Nephron progenitor cell (in vitro differentiated cells): ENCODE data around the gene DNAJB6.

Source experiments
- DNase-seq: peaks from one replicate; pipeline ENCODE4 v3.0.0; 2021
- H3K27ac Mint-ChIP-seq: 2 replicates; pipeline ENCODE4 v1.8.0; 2021; ENCODE audit warnings: mild to moderate bottlenecking, moderate library complexity, mixed read lengths
- H3K27me3 Mint-ChIP-seq: 2 replicates; pipeline ENCODE4 v1.8.0; 2021; ENCODE audit warnings: mild to moderate bottlenecking, low read depth, mixed read lengths; ENCODE audit not compliant: poor library complexity
- H3K36me3 Mint-ChIP-seq: 2 replicates; pipeline ENCODE4 v1.8.0; 2021; ENCODE audit warnings: low read depth, mixed read lengths
- H3K4me1 Mint-ChIP-seq: 2 replicates; pipeline ENCODE4 v1.8.0; 2021; ENCODE audit warnings: mixed read lengths
- H3K4me3 Mint-ChIP-seq: 2 replicates; pipeline ENCODE4 v1.8.0; 2021; ENCODE audit warnings: mild to moderate bottlenecking, moderate library complexity, mixed read lengths
- H3K9me3 Mint-ChIP-seq: 2 replicates; pipeline ENCODE4 v1.8.0; 2021; ENCODE audit warnings: mild to moderate bottlenecking, moderate library complexity, mixed read lengths
- TF ChIP-seq, protein P1 (sequence below): fragments of 200-600 bp; sonication (generic); IDR thresholded peaks from 2 replicates; pipeline ENCODE4 v1.5.0; 2021; ENCODE audit warnings: antibody characterized with exemption

The DNAJB6 gene

GRCh38 chr7:157386979-157387800 lies 50.4 kb downstream of the DNAJB6 start:
- H3K27me3 Mint-ChIP-seq: no peaks in the 10 kb centered on the region
- TF ChIP-seq, protein P1, sequence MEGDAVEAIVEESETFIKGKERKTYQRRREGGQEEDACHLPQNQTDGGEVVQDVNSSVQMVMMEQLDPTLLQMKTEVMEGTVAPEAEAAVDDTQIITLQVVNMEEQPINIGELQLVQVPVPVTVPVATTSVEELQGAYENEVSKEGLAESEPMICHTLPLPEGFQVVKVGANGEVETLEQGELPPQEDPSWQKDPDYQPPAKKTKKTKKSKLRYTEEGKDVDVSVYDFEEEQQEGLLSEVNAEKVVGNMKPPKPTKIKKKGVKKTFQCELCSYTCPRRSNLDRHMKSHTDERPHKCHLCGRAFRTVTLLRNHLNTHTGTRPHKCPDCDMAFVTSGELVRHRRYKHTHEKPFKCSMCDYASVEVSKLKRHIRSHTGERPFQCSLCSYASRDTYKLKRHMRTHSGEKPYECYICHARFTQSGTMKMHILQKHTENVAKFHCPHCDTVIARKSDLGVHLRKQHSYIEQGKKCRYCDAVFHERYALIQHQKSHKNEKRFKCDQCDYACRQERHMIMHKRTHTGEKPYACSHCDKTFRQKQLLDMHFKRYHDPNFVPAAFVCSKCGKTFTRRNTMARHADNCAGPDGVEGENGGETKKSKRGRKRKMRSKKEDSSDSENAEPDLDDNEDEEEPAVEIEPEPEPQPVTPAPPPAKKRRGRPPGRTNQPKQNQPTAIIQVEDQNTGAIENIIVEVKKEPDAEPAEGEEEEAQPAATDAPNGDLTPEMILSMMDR: peak; percentile 84
- peaks cover 10% of the 10 kb centered on the region for H3K4me1 Mint-ChIP-seq
- DNase-seq: peak; percentile 80
- H3K27ac Mint-ChIP-seq: no peak overlapping the region
- H3K36me3 Mint-ChIP-seq: peaks cover 70% of the 10 kb centered on the region
- no peak overlapping the region for H3K4me3 Mint-ChIP-seq
- H3K9me3 Mint-ChIP-seq: no peaks in the 10 kb centered on the region

GRCh38 chr7:157388301-157388700 lies 51.5 kb downstream of the DNAJB6 start:
- no peak overlapping the region for H3K4me3 Mint-ChIP-seq
- H3K27ac Mint-ChIP-seq: no peak overlapping the region
- H3K9me3 Mint-ChIP-seq: no peaks in the 10 kb centered on the region
- H3K36me3 Mint-ChIP-seq: peaks cover 64% of the 10 kb centered on the region
- H3K27me3 Mint-ChIP-seq: no peaks in the 10 kb centered on the region
- no peak for DNase-seq
- TF ChIP-seq, protein P1: no peak
- H3K4me1 Mint-ChIP-seq: peaks cover 10% of the 10 kb centered on the region

DNA sequence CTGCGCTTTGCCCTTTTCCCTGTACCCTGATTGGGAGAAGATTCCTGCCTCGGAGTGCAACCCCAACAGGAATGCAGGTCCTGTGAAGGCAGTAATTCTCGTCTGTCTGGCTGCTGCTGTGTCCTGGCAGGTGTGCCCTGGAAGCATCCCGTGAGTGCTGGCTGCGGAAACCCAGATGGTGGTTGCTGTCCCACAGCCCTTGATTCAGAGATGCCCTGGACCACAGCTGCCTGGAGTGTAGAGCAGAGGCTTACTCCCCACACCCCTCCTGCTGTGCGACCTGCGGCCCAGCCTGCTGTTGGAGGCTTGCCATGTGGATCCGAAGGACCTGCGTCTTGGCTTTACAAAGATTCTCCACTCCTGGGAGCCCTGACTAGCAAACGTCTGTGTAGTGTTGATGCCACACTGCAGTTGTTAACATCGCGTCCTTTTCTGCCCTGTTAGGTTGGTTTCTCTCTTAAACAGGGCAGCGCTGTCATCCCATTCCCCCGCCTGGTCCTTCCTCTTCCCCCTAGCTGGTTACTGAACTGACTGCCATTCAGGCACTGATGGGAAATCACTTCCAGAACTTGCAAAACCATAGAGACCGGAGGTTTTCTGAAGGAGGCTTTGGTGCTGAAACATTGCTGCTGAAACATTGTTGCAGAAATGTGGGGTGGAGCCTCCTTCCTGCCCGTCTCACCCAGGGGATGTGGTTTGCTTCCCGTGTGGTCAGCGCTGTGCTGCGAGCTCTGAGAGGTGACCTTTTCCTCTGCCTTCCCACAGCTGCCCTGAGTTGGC lies 53.3 kb downstream of the DNAJB6 start:
- peak overlapping the region; percentile 32 for H3K27ac Mint-ChIP-seq
- no peaks in the 10 kb centered on the region for H3K27me3 Mint-ChIP-seq
- H3K36me3 Mint-ChIP-seq: peaks cover 57% of the 10 kb centered on the region

GRCh38 chr7:157391036-157391710 lies 54.4 kb downstream of the DNAJB6 start:
- no peaks in the 10 kb centered on the region for H3K9me3 Mint-ChIP-seq
- H3K36me3 Mint-ChIP-seq: peaks cover 54% of the 10 kb centered on the region
- H3K4me3 Mint-ChIP-seq: no peak overlapping the region
- TF ChIP-seq, protein P1: no peak
- no peaks in the 10 kb centered on the region for H3K27me3 Mint-ChIP-seq
- H3K4me1 Mint-ChIP-seq: peaks cover 5% of the 10 kb centered on the region
- H3K27ac Mint-ChIP-seq: peak overlapping the region; percentile 77
- no peak for DNase-seq

More for the DNA sequence above, 53.3 kb downstream of the DNAJB6 start:
- no peak for DNase-seq
- Mint-ChIP-seq H3K4me1 (peaks cover 5% of the 10 kb centered on the region), H3K4me3 (no peak overlapping the region), H3K9me3 (no peaks in the 10 kb centered on the region)
- TF ChIP-seq, protein P1: no peak

DNA sequence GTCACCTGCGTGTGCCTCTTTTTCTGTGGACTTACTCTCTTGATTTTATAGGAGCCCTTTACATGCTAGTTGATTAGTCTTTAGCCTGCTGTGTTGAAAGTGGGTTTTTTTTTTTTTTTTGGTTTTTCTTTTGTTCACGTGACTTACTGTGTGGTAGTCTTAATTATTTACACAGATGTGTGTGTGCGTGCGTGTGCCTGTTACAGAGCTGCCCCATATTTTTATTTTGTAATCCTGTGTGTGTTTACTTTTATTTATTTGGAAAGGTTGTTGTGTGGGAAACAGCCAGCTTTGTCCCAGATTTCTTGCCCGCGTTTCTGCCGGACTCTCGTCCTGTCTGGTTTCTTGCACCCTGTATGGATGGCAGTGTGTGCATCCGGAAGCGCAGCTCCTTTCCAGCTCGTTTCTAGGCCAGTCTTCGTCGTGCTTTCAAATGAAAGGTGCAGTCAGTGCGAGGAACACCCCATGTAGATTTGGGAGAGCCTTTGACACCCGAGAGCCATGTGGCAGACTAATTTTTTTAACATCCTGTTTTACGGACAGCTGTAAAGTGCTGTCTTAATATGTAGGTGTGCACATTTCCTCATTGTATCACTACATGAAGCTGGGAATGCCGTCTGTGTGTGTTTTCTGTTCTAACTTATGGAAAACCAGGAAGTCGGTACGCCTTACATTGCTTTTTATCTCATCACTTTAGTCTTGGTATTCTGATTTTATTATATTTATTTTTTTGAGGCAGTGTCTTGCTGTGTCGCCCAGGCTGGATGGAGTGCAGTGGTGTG lies 55.6 kb downstream of the DNAJB6 start:
- H3K36me3 Mint-ChIP-seq: peaks cover 44% of the 10 kb centered on the region
- TF ChIP-seq, protein P1: no peak
- peak overlapping the region; percentile 97 for H3K27ac Mint-ChIP-seq
- DNase-seq: no peak
- no peak overlapping the region for H3K4me3 Mint-ChIP-seq
- peaks cover 3% of the 10 kb centered on the region for H3K4me1 Mint-ChIP-seq
- no peaks in the 10 kb centered on the region for H3K9me3 Mint-ChIP-seq
- H3K27me3 Mint-ChIP-seq: no peaks in the 10 kb centered on the region
